DMS53 treated with DMSO at 0.1 percent for 48 hours (cell line): ENCODE results near the gene ACO2.
"Not testable (repeated sequence)": the region's sequence is repeated elsewhere in the genome, so short reads cannot be mapped to it uniquely, and the experiment has no call there.

Experiments
- DNase-seq: peaks from one replicate; lab custom pipeline; 2025; ENCODE audit not compliant: unreplicated experiment; lab: John Stamatoyannopoulos, UW

Gene ACO2

GRCh38 chr22:41447435-41448188 lies 21.3 kb upstream of the ACO2 start:
- peak; percentile 31 for DNase-seq

GRCh38 chr22:41448189-41448808 lies 20.6 kb upstream of the ACO2 start:
- peak; percentile 94 for DNase-seq

- no peak for DNase-seq
Observed at GRCh38 chr22:41458161-41458728, 10.7 kb upstream of the ACO2 start.

- DNase-seq = no peak
Observed at GRCh38 chr22:41459431-41459830, 9.5 kb upstream of the ACO2 start.

- not testable (repeated sequence) for DNase-seq
Observed at GRCh38 chr22:41460071-41460470, 8.8 kb upstream of the ACO2 start.

- no peak for DNase-seq
Observed at GRCh38 chr22:41461901-41462300, 7.0 kb upstream of the ACO2 start.

- DNase-seq = no peak
Observed at GRCh38 chr22:41469218-41469851, 418 bp downstream of the ACO2 start.

GRCh38 chr22:41470886-41471285 lies 2.0 kb downstream of the ACO2 start:
- DNase-seq = no peak

GRCh38 chr22:41471568-41471967 lies 2.7 kb downstream of the ACO2 start:
- no peak for DNase-seq

GRCh38 chr22:41474872-41475451 lies 6.0 kb downstream of the ACO2 start:
- DNase-seq = no peak

GRCh38 chr22:41478473-41478872 lies 9.6 kb downstream of the ACO2 start:
- DNase-seq = no peak

GRCh38 chr22:41478891-41479521 lies 10.1 kb downstream of the ACO2 start:
- no peak for DNase-seq

- no peak for DNase-seq
Observed at GRCh38 chr22:41479671-41480396, 10.9 kb downstream of the ACO2 start.

- DNase-seq = no peak
Observed at GRCh38 chr22:41480397-41480735, 11.4 kb downstream of the ACO2 start.

GRCh38 chr22:41481131-41481830 lies 12.4 kb downstream of the ACO2 start:
- DNase-seq = no peak

GRCh38 chr22:41481925-41482318 lies 13.0 kb downstream of the ACO2 start:
- DNase-seq = no peak

GRCh38 chr22:41482319-41482935 lies 13.5 kb downstream of the ACO2 start:
- no peak for DNase-seq

GRCh38 chr22:41485033-41485432 lies 16.1 kb downstream of the ACO2 start:
- DNase-seq = no peak
